Neural cell (in vitro differentiated cells): ENCODE measurements around the gene TEX9.

Experiments used
- CTCF ChIP-seq: fragments of 450-650 bp; IDR thresholded peaks from 2 replicates; pipeline ENCODE4 v1.5.1; 2014; ENCODE audit warnings: antibody characterized with exemption, mild to moderate bottlenecking, moderate library complexity; ENCODE audit not compliant: poor library complexity, severe bottlenecking
- EP300 ChIP-seq: fragments of 450-650 bp; conservative IDR thresholded peaks from 2 replicates; pipeline ENCODE4 v1.6.1; 2014; ENCODE audit warnings: antibody characterized with exemption, mild to moderate bottlenecking, moderate library complexity; ENCODE audit not compliant: poor library complexity, severe bottlenecking
- EZH2 ChIP-seq: fragments of 200-600, 300-800 bp; shearing (Covaris generic), sonication (generic); IDR thresholded peaks from 2 replicates; pipeline ENCODE4 v1.6.1; 2014; ENCODE audit warnings: antibody characterized with exemption, low read length, borderline replicate concordance, mild to moderate bottlenecking; ENCODE audit not compliant: insufficient read depth, poor library complexity, severe bottlenecking
- MXI1 ChIP-seq: fragments of 450-650 bp; conservative IDR thresholded peaks from 2 replicates; pipeline ENCODE4 v1.6.1; 2014; ENCODE audit warnings: antibody characterized with exemption, mild to moderate bottlenecking; ENCODE audit not compliant: poor library complexity, severe bottlenecking
- POLR2AphosphoS5 ChIP-seq: IDR thresholded peaks from 2 replicates; pipeline ENCODE4 v1.6.1; 2012
- RAD21 ChIP-seq: fragments of 450-650 bp; conservative IDR thresholded peaks from 2 replicates; pipeline ENCODE4 v1.6.1; 2014; ENCODE audit warnings: antibody characterized with exemption, mild to moderate bottlenecking, moderate library complexity
- SMC3 ChIP-seq: fragments of 450-650 bp; conservative IDR thresholded peaks from 2 replicates; pipeline ENCODE4 v1.6.1; 2014; ENCODE audit warnings: antibody characterized with exemption, mild to moderate bottlenecking, moderate library complexity; ENCODE audit not compliant: poor library complexity
- TAF1 ChIP-seq: IDR thresholded peaks from 2 replicates; pipeline ENCODE4 v1.6.1; 2012; ENCODE audit warnings: low read depth

- TF ChIP-seq EP300 (no peak), CTCF (no peak), EZH2 (no peak), POLR2AphosphoS5 (no peak), MXI1 (no peak), SMC3 (no peak), RAD21 (no peak), TAF1 (no peak)
These were observed 28.0 kb upstream of the TEX9 start for GRCh38 chr15:56337084-56337725.
